GM19328 (cell line): ENCODE measurements around the gene CSRNP3.
"Not testable (repeated sequence)": the region's sequence is repeated elsewhere in the genome, so short reads cannot be mapped to it uniquely, and the experiment has no call there.

Experiments used
- ATAC-seq: cut with Tn5 transposase; IDR thresholded peaks from one replicate; pipeline ENCODE4 v1.9.1; 2021; ENCODE audit warnings: mild to moderate bottlenecking, moderate library complexity; ENCODE audit not compliant: unreplicated experiment

The CSRNP3 gene

GRCh38 chr2:165629776-165630175 lies 160.3 kb downstream of the CSRNP3 start:
- no peak for ATAC-seq

- ATAC-seq = no peak
Observed at GRCh38 chr2:165630236-165630635, 160.7 kb downstream of the CSRNP3 start.

- ATAC-seq = no peak
Observed at GRCh38 chr2:165631089-165631488, 161.6 kb downstream of the CSRNP3 start.

GRCh38 chr2:165632594-165632993 lies 163.1 kb downstream of the CSRNP3 start:
- ATAC-seq = no peak

GRCh38 chr2:165633431-165633830 lies 163.9 kb downstream of the CSRNP3 start:
- no peak for ATAC-seq

- no peak for ATAC-seq
Observed at GRCh38 chr2:165634282-165634681, 164.8 kb downstream of the CSRNP3 start.

- no peak for ATAC-seq
Observed at GRCh38 chr2:165634855-165635254, 165.4 kb downstream of the CSRNP3 start.

GRCh38 chr2:165635532-165635931 lies 166.0 kb downstream of the CSRNP3 start:
- no peak for ATAC-seq

- no peak for ATAC-seq
Observed at GRCh38 chr2:165636959-165637358, 167.5 kb downstream of the CSRNP3 start.

- ATAC-seq = no peak
Observed at GRCh38 chr2:165637396-165637795, 167.9 kb downstream of the CSRNP3 start.

- ATAC-seq = no peak
Observed at GRCh38 chr2:165639504-165639903, 170.0 kb downstream of the CSRNP3 start.

GRCh38 chr2:165640247-165640929 lies 170.9 kb downstream of the CSRNP3 start:
- ATAC-seq = no peak

GRCh38 chr2:165645930-165646831 lies 176.7 kb downstream of the CSRNP3 start:
- ATAC-seq = no peak

GRCh38 chr2:165647409-165647808 lies 177.9 kb downstream of the CSRNP3 start:
- ATAC-seq = no peak

GRCh38 chr2:165648801-165649200 lies 179.3 kb downstream of the CSRNP3 start:
- ATAC-seq = no peak

GRCh38 chr2:165651233-165651632 lies 181.7 kb downstream of the CSRNP3 start:
- ATAC-seq = no peak

GRCh38 chr2:165655661-165656060 lies 186.2 kb downstream of the CSRNP3 start:
- ATAC-seq = no peak

GRCh38 chr2:165660361-165660760 lies 190.9 kb downstream of the CSRNP3 start:
- ATAC-seq = no peak

GRCh38 chr2:165662720-165663119 lies 193.2 kb downstream of the CSRNP3 start:
- no peak for ATAC-seq

- no peak for ATAC-seq
Observed at GRCh38 chr2:165665614-165666013, 196.1 kb downstream of the CSRNP3 start.

GRCh38 chr2:165666073-165666472 lies 196.6 kb downstream of the CSRNP3 start:
- not testable (repeated sequence) for ATAC-seq

GRCh38 chr2:165666605-165667004 lies 197.1 kb downstream of the CSRNP3 start:
- no peak for ATAC-seq
